ENCODE measurements around the gene IL17RC.

Gene IL17RC

GRCh38 chr3:9976721-9977709 is 60.1 kb downstream of the IL17RC start:
- no peak for DNase-seq (ENCODE audit: low read depth in 2 of 3, low spot score in 2 of 3)

GRCh38 chr3:9978710-9979305 is 61.9 kb downstream of the IL17RC start:
- DNase-seq (ENCODE audit: low read depth in 2 of 3, low spot score in 2 of 3), result no peak

- no peak for DNase-seq (ENCODE audit: low read depth in 2 of 3, low spot score in 2 of 3)
Observed at GRCh38 chr3:9980251-9980650, 63.4 kb downstream of the IL17RC start.
